Breast epithelium (tissue), 3 donors: Measurements from ENCODE around the gene RPS6KA4.

Experiments
- POLR2A ChIP-seq: fragments of 450-650 bp; IDR thresholded peaks from one replicate; pipeline ENCODE4 v1.6.1; 2016; ENCODE audit warnings: antibody characterized with exemption, mild to moderate bottlenecking, moderate library complexity
- POLR2AphosphoS5 ChIP-seq, 3 donors: sonication (generic); formaldehyde crosslinking; IDR thresholded peaks; one replicate each; pipeline ENCODE4 v1.6.1; 2017; ENCODE audit warnings: antibody characterized with exemption in 3 of 3
- TF ChIP-seq, protein P1 (sequence below), 3 donors: fragments of 450-650 bp; IDR thresholded peaks; one replicate each; pipeline ENCODE4 v1.5.1; 2016 to 2017; ENCODE audit warnings: antibody characterized with exemption in 3 of 3, mild to moderate bottlenecking in 3 of 3, moderate library complexity in 3 of 3

DNA sequence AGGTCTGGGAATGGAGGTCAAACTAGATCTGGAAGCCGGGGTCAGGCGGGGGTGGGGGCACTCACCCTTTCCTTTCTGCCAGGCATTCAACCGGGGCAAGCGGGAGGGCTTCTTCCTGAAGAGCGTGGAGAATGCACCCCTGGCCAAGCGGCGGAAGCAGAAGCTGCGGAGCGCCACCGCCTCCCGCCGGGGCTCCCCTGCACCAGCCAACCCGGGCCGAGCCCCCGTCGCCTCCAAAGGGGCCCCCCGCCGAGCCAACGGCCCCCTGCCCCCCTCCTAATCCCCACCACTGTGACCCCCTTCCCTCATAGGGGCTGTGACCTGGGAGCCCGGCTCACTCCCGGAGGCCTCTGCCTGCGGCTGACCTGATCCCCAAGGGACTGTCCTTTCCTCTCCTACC lies 12.2 kb downstream of the RPS6KA4 start:
- TF ChIP-seq, protein P1, sequence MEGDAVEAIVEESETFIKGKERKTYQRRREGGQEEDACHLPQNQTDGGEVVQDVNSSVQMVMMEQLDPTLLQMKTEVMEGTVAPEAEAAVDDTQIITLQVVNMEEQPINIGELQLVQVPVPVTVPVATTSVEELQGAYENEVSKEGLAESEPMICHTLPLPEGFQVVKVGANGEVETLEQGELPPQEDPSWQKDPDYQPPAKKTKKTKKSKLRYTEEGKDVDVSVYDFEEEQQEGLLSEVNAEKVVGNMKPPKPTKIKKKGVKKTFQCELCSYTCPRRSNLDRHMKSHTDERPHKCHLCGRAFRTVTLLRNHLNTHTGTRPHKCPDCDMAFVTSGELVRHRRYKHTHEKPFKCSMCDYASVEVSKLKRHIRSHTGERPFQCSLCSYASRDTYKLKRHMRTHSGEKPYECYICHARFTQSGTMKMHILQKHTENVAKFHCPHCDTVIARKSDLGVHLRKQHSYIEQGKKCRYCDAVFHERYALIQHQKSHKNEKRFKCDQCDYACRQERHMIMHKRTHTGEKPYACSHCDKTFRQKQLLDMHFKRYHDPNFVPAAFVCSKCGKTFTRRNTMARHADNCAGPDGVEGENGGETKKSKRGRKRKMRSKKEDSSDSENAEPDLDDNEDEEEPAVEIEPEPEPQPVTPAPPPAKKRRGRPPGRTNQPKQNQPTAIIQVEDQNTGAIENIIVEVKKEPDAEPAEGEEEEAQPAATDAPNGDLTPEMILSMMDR (IDR thresholded peaks at IDR 0.05): no peak
- TF ChIP-seq POLR2AphosphoS5 (IDR thresholded peaks at IDR 0.05): no peak
- TF ChIP-seq POLR2A: no peak
